Prostate gland (tissue), 2 donors: ENCODE results near the gene ZNF775. TPM values are rescaled to one million over a fixed set of nuclear protein-coding genes. Genes with fewer than 3 reads are reported as not detected.

Experiments used
- DNase-seq: peaks from one replicate; pipeline ENCODE4 v3.0.0-alpha.2; 2019; ENCODE audit warnings: low spot score
- H3K27ac ChIP-seq, 2 donors: fragments of 200-600 bp; sonication (generic); 2 replicates each; pipeline ENCODE4 v1.5.1; 2017 to 2019
- H3K27me3 ChIP-seq: fragments of 200-600 bp; sonication (generic); replicated peaks from 2 replicates; pipeline ENCODE4 v1.5.1; 2019; ENCODE audit not compliant: insufficient read depth
- H3K36me3 ChIP-seq, 2 donors: fragments of 200-600 bp; sonication (generic); 1 replicate in 1 of 2; 2 replicates in 1 of 2; pipeline versions ENCODE4 v1.5.1 to v1.8.1; 2017 to 2019
- H3K4me1 ChIP-seq: fragments of 200-600 bp; sonication (generic); replicated peaks from 2 replicates; pipeline ENCODE4 v1.5.1; 2019
- H3K4me3 ChIP-seq, 2 donors: fragments of 200-600 bp; sonication (generic); 2 replicates each; pipeline ENCODE4 v1.5.1; 2017 to 2019
- H3K9me3 ChIP-seq: fragments of 200-600 bp; sonication (generic); 2 replicates; pipeline ENCODE4 v1.5.1; 2017
- CTCF ChIP-seq, 4 experiments: fragments of 200-600 bp in 2 of 4; fragments of 450-650 bp in 2 of 4; sonication (generic) in 2 of 4; IDR thresholded peaks; 1 replicate in 3 of 4; 2 replicates in 1 of 4; pipeline ENCODE4 v1.5.1; 2016 to 2019; ENCODE audit warnings: antibody characterized with exemption in 4 of 4, mild to moderate bottlenecking in 2 of 4, moderate library complexity in 2 of 4
- POLR2A ChIP-seq: fragments of 450-650 bp; IDR thresholded peaks from one replicate; pipeline ENCODE4 v1.6.1; 2016; ENCODE audit warnings: antibody characterized with exemption, mild to moderate bottlenecking
- POLR2AphosphoS5 ChIP-seq: sonication (generic); formaldehyde crosslinking; IDR thresholded peaks from one replicate; pipeline ENCODE4 v1.6.1; 2017; ENCODE audit warnings: antibody characterized with exemption
- WGBS: methylation state at CpG from one replicate; pipeline ENCODE4 v1.1.5; 2018; 5-methylcytosine and 5-hydroxymethylcytosine counted together
- intact Hi-C: fragments of 100-400 bp; cut with DNase I; formaldehyde crosslinking; loops from one replicate; pipeline ENCODE4 v1.14.2; 2022
- total RNA-seq, 2 donors: library from RNA; depleted of rRNA; stranded (reverse); fragments of >200 nt; gene quantifications; one replicate each; pipeline ENCODE4 v1.1.0, GENCODE V29; 2016

The ZNF775 gene
- total RNA-seq, 2 donors from 2014 or later: 14.4 to 14.8 TPM

GRCh38 chr7:150412016-150412415, 32.9 kb downstream of the ZNF775 start:
- intact Hi-C loops: no loop called here

GRCh38 chr7:150412518-150413488, 33.7 kb downstream of the ZNF775 start:
- Histone ChIP-seq H3K36me3 (no peaks in the 10 kb centered on the region), H3K27ac (no peak overlapping the region), H3K4me3 (no peak overlapping the region), H3K27me3 (no peaks in the 10 kb centered on the region), H3K9me3 (no peaks in the 10 kb centered on the region), H3K4me1 (no peaks in the 10 kb centered on the region)
- DNase-seq: no peak
- intact Hi-C loops: no loop called here
- 86% methylated on average over 37 of the region's 37 CpGs for WGBS
- TF ChIP-seq CTCF (IDR thresholded peaks at IDR 0.05) (no peak), POLR2AphosphoS5 (no peak), POLR2A (no peak)

More at GRCh38 chr7:150412016-150412415, 32.9 kb downstream of the ZNF775 start:
- Histone ChIP-seq H3K36me3 (no peaks in the 10 kb centered on the region), H3K27me3 (no peaks in the 10 kb centered on the region), H3K27ac (no peak overlapping the region), H3K4me3 (no peak overlapping the region), H3K9me3 (no peaks in the 10 kb centered on the region), H3K4me1 (no peaks in the 10 kb centered on the region)
- WGBS: 93% methylated on average over 10 of the region's 11 CpGs
- no peak for DNase-seq
- TF ChIP-seq CTCF (IDR thresholded peaks at IDR 0.05) (no peak), POLR2A (no peak), POLR2AphosphoS5 (no peak)

GRCh38 chr7:150413640-150414081, 34.5 kb downstream of the ZNF775 start:
- DNase-seq: no peak
- TF ChIP-seq CTCF (IDR thresholded peaks at IDR 0.05): no peak
- no peak for TF ChIP-seq POLR2A
- TF ChIP-seq POLR2AphosphoS5: no peak
- intact Hi-C loops: no loop called here
- no peaks in the 10 kb centered on the region for H3K27me3 ChIP-seq
- 95% methylated on average over 11 of the region's 11 CpGs for WGBS
- no peaks in the 10 kb centered on the region for H3K9me3 ChIP-seq
- no peak overlapping the region for H3K27ac ChIP-seq
- no peak overlapping the region for H3K4me3 ChIP-seq
- H3K4me1 ChIP-seq: no peaks in the 10 kb centered on the region
- no peaks in the 10 kb centered on the region for H3K36me3 ChIP-seq

GRCh38 chr7:150415161-150416153, 36.3 kb downstream of the ZNF775 start:
- 90% methylated on average over 19 of the region's 19 CpGs for WGBS
- intact Hi-C loops: no loop called here
- Histone ChIP-seq H3K27me3 (no peaks in the 10 kb centered on the region), H3K4me1 (no peaks in the 10 kb centered on the region), H3K9me3 (no peaks in the 10 kb centered on the region), H3K36me3 (no peaks in the 10 kb centered on the region), H3K27ac (no peak overlapping the region), H3K4me3 (no peak overlapping the region)
- DNase-seq: no peak
- no peak for TF ChIP-seq POLR2AphosphoS5
- no peak for TF ChIP-seq POLR2A
- no peak for TF ChIP-seq CTCF (IDR thresholded peaks at IDR 0.05)
